Stimulated activated CD4-positive, alpha-beta T cell treated with anti-CD3 and anti-CD28 coated beads, Interleukin-4, amount 100 ng/mL, for 4 hours (primary cell): Measurements from ENCODE around the gene CDC23.
"Not testable (repeated sequence)": the region's sequence is repeated elsewhere in the genome, so short reads cannot be mapped to it uniquely, and the experiment has no call there.

Source experiments
- DNase-seq, 2 experiments: peaks; one replicate each; pipeline ENCODE4 v3.0.0-alpha.2; 2020

CDC23 gene

DNA sequence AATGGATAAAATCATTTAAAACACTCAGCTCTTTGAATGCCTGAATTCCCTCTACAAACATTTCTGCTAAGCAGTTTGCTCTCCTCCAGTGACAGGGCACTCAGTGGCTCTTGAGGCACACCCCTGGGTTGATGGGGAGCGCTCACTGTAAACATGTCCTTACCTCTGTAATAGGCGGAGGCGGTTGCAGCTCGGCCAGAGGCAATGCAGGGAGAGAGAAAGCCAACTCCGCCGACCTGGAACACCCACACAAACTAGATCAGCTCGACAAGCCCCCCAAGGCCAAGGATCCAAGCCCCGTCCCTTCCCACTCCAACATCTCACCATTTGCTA is 329 bp downstream of the CDC23 start:
- DNase-seq, result peak in 1 of 2 experiments; percentile 2

DNA sequence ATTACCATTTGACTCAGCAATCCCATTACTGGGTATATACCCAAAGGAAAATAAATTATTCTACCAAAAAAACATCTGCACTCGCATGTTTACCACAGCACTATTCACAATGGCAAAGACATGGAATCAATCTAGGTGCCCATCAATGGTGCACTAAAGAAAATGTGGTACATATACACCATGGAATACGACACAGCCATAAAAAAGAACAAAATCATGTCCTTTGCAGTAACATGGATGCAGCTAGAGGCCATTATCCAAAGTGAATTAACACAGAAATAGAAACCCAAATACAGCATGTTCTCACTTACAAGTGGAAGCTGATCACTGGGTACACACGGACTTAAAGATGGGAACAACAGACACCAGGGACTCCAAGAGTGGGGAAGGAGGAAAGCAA is 2.1 kb downstream of the CDC23 start:
- DNase-seq, result no peak

DNA sequence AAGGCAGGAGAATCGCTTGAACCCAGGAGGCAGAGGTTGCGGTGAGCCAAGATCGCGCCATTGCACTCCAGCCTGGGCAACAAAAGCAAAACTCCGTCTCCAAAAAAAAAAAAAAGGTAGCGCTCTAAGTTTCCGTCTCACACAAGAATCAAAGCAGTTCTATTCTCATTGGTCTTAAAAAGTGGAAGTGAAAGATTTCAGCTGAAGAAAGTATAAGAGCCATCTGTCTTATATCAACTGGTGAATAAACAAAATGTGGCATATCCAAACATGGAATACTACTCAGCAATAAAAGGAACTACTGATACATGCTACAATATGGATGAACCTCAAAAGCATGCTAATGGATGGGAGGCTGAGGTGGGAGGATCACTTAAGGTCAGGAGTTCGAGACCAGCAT is 19.3 kb downstream of the CDC23 start:
- DNase-seq, result not testable (repeated sequence)

DNA sequence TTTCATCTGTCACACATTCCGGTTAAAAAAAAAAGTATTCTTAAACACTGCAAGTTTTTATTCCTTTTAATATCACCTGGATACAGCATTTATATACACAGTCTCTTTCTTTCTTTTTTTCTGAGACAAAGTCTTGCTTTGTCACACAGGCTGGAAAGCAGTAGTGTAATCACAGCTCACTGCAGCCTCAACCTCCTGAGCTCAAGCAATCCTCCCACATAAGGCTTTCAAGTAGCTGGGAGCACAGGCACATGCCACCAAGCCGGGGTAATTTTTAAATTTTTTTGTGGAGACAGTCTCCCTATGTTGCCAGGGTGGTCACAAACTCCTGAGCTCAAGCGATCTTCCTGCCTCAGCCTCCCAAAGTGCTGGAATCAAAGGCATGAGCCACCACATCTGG is 20.3 kb downstream of the CDC23 start:
- no peak for DNase-seq

DNA sequence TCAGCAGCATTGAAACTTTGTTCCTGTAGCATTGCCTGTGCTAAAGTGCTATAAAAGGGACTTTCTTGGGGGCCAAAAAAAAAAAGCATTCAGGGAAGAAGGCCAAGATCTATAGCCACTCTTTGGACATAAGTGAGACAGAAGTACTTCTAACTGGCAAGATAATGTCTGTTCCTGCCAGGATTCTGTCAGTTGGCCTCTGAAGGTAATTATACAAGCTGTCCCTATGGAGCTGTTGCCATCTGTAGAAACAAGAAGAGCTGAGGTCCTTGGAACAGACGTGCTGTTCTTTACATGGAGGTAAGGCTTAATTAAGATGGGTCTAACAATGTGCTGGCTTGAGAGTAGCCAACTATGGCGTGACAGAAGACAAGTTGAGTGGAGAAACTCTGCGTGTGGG is 24.5 kb downstream of the CDC23 start:
- DNase-seq, result no peak

DNA sequence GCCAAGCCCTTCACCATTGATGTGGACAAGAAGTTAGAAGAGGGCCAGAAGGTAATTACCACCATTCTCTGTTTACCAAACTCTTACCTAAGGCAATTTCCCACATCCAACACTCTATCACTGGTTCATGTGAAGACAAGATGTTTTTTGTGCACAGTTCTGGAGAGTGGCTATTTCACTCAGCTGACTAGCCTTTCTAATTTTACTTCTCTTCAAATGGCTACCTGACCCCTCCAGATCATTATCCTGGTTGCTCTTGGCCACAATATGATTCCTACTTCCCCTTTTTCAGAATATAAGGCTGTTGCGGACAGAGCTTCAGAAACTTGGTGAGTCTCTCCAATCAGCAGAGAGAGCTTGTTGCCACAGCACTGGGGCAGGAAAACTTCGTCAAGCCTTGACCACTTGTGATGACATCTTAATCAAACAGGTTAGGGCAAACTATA is 27.1 kb downstream of the CDC23 start:
- DNase-seq, result no peak

DNA sequence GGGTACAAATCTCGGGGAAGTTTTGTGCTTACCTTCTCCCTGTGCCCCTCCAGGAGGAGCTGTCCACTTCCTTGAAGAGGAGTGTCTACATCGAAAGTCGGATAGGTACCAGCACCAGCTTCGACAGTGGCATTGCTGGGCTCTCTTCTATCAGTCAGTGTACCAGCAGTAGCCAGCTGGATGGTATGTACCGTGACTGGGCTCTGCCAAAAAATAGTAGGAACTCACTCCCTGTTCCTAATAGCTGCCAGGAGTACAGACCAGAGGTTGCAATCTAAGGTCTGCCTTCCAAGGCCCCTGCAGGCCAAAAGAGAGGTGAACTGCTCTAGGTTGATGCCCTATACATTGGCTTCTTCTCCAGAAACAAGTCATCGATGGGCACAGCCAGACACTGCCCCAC is 30.3 kb downstream of the CDC23 start:
- DNase-seq, result no peak

DNA sequence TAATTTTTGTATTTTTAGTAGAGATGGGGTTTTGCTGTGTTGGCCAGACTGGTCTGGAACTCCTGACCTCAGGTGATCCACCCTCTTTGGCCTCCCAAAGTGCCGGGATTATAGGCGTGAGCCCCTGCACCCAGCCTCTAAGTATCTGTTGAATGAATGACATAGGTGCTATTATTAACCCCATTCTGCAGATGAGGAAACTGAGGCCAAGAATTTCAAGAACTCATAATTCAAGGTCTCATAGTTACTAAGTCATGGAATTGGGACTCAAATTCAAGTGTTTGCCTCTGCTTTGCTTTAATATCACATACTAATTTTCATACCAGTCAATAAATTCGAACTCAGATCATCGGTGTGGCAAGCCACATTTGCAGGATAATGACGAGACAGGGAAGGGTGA is 32.3 kb downstream of the CDC23 start:
- DNase-seq, result no peak

DNA sequence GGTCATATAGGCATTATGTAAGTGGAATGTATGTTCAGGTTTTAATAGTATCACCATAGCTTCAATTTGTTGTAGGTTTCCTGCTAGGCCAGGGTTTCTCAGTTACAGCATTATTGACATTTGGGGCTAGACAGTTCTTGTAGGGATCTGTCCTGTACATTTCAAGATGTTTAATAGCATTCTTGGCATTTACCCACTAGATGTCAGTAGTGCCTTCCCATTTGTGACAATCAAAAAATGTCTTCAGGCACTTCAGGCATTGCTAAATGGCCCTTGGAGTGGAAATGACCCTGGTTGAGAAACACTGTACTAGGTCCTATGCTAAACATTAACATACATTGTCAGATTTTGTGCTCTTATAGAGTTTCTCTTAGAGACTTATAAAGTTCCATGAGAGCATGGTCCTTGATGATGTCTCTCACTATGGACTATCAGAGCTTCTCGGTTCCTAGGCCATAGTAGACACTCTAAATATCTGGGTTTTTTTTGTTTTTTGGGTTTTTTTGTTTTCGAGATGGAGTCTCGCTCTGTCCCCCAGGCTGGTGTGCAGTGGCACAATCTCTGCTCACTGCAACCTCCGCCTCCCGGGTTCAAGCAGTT is 32.8 kb downstream of the CDC23 start:
- no peak for DNase-seq

DNA sequence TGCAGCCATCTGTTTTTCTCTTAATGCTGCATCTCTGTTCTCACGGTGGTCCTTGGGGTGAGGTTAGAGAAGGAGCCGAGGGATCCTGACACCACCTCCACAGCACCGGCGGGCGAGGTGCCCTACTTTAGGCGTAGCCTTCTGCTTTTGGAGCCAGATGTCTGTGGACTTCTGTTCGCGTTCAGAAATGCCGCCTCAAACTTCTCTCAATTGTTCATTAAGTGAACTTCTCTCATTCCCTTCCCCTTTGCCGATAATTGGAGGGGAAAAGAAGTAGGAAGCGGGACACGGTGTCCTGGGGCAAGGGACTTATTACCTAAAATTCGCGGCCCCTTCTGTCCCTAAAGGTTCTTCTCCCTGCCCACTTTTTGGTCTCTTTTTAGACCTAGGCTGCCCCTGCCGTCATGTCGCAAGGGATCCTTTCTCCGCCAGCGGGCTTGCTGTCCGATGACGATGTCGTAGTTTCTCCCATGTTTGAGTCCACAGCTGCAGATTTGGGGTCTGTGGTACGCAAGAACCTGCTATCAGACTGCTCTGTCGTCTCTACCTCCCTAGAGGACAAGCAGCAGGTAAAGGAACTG is 33.8 kb downstream of the CDC23 start:
- no peak for DNase-seq

DNA sequence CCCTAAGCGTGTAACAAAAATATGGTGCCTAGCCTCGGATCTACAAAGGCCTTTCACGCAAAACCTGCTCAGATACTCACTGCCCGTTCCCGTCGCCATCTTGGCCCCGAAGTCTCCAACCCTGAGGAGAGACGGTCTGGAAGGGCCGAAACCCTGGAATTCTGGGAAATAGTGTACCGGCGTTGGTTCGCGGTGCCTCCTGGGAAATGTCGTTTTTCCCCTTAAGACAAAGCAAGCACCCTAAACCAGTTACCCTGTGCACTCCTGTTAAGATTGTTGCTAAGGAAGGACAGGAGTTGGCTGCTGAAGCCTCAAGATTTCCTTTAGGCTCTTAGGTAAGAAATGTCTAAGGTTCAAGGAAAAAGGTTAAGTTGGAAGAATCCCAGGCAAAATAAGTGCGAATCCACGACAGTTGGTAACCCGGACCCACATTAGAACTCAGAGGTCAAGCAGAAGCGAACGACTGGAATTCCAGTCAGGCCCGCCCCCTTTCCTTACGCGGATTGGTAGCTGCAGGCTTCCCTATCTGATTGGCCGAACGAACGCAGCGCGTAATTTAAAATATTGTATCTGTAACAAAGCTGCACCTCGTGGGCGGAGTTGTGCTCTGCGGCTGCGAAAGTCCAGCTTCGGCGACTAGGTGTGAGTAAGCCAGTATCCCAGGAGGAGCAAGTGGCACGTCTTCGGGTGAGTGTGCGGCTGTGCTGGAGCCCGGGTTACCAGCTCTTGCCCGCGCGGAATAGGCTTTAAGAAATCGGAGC is 34.4 kb downstream of the CDC23 start, which contains the start of the genes BRD8 and KIF20A:
Gene BRD8 (minus strand): TSS at position 115 of the 761 bp plus-strand sequence. CDS start 16 bp downstream, at position 99.
Gene KIF20A (plus strand): TSS at position 597 of the 761 bp plus-strand sequence. CDS start 569 bp downstream, outside the sequence.
- DNase-seq, result peak; percentile 79 to 85

DNA sequence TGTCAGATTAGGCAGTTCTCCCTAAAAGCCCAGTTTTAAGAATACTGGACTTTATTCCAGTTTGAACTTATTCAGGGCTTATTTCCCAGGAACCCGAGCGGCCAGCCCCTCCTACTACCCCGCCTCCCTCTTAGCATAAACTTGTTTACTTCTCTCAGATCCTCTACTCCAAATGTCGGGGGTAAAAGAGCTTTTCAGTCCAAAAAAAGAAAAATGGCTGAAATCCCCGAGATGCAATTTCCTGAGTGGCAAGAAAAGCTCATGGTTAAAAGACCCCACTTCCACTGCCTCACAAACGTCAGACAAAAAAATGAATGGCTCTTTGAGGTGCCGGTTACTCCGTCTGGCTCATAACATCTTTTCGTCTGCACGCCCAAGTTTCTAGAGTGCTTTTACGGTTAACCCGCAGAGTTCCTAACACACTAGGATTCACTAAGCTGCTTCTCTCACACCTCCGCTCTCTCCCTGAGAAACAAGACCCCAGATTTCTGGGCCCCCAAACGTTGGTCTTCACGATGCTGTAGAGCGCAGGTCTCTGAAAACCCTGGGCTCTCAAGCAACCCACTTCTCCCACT is 35.1 kb downstream of the CDC23 start:
- no peak for DNase-seq

DNA sequence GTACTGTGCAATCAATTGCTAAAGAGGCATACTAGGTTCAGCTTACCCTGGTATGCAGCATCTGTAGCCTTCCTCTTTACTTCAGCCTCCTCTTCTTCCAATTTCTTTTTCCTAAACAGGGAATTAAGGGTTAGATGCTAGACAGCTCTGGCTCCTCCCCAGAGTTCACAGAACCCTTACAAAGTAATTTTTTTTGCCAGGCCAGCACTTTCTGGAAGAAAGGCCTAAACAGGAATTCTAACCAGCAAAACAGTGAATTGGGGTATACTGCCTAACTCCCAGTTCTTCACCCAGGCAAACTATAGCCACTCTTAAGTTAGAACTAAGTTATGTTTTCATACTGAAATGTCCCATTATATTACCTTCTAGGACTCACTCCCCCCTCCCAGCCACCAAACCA is 42.8 kb downstream of the CDC23 start:
- no peak for DNase-seq

DNA sequence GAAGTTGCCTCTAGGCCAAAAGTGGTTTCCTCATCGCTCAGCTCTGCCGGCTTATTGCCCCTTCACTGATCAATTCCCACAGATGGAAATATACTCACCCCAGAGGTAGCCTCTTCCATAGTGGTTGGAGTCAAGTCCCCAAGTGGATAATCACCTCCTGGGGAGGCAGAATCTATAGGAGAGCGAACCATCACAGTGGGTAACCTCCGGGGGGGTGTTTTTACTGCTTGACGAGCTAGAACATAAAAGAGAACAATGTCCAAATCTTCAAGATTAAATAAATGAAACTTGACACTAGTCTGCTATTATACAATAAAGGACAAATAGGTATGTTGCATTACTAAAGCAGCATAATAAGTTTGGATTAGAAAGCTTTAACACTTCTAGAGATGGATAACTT is 44.0 kb downstream of the CDC23 start:
- DNase-seq, result no peak

DNA sequence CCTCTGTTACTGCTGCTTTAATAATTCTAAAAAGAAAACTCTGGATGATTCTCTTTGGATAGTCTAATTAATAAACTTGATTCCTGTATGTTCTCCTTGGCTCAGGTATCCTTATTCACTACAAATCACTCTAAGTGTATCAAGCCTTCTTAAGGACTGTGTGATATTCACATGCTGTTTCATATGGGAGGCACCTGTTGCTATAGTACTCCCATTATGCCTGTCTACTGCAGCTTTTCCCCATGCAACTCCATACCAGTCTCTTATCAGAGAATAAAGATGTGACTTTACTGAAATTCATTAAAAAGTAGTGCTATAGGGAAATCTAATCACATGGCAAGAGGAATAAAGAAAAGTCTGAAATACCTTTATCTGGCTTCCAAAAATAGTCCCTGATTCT is 49.4 kb downstream of the CDC23 start:
- no peak for DNase-seq

DNA sequence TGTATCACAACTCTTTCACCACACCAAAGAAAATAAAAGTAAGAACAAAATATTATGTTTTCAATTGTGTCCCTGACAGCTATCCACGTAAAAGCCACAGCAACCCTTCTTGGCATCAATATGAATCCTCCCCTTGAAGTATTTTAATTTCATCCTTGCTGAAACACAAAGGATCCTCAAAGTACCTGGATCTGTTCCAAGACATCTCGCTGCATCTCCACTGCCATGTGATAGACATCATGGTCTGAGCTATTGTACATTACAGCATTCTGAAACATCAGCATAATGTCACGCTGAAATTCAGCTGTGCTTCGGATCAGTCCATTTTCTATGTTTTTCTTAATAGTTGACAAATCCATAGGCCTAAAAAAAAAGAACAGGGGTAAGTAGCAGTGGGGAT is 52.4 kb downstream of the CDC23 start:
- no peak for DNase-seq

DNA sequence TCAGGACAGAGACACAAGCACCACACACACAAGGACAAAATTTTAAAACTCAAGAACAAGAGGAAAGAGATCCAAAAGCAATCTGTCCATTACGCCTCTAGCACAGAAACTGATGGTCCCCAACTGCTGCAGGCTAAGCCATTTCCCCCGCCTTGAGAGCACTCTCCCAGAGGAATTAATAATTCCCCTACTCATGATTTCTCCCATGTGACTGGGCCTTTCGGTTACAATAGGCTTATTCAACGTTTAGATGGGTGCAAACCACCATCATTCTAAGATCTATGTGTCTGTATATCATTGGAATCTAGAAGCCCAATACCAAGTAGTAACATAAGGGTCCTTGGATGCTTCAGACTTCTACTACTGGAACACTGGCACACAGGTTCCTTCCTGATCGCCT is 53.5 kb downstream of the CDC23 start:
- no peak for DNase-seq

DNA sequence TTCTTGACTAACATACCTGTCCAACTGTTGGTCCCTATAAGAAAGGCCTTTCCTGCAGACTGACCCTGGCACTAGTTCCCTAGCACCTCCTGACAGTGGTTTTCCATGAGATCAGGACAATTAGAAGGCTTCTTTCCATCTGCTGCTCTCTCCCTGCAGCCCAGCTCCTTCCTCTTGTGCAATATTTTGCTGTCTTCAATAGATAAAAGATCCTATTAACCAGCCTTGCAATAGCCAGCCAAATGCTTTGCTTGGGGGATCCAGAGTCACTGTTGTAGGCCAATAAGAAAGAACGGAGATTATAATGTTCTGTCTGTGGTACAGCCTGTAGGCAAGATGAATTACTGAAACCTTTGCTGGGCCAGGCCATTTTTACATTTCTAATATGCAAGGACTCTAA is 55.5 kb downstream of the CDC23 start:
- no peak for DNase-seq

DNA sequence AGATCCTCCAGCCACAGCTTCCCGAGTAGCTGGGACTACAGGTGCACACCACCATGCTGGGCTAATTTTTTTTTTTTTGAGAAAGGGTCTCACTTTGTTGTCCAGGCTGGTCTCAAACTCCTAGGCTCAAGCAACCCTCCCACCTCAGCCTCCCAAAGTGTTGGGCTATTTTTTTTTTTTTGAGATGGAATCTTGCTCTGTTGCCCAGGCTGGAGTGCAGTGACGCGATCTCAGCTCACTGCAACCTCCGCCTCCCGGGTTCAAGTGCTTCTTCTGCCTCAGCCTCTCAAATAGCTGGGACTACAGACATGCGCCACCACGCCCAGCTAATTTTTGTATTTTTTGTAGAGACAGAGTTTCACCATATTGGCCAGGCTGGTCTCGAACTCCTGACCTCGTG is 57.1 kb downstream of the CDC23 start:
- DNase-seq, result not testable (repeated sequence)

DNA sequence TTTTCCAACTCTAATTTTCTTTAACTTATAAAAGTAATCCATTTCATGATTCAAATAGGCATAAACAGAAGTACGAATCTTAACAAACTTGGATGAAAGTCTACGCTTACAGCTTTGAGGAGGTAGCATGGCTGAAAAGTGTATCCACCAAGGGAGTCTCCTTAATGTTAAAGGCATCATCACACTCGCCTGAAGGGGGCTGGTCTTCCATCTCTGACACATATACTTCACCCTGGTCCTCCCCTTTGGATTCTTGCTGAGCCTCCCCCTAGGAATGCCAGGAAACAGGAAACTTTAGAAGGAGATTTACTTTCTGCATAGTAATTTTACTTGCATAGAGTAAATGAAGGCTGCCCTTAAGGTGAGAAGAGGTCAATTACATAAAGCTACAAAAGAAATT is 63.6 kb downstream of the CDC23 start:
- no peak for DNase-seq

DNA sequence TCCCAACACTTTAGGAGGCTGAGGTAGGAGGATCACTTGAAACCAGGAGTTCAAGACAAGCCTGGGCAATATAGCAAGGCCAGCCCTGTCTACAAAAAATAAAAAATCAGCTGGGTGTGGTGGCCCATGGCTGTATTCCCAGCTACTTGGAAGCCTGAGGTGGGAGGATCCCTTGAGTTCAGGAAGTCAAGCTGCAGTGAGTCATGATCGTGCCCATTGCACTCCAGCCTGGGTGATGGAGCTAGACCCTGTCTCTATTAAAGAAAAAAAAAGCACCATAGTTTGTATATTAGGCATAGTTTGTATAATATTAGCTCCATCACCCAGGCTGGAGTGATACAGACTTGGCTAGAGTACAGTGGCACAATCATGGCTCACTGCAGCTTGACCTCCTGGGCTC is 64.3 kb downstream of the CDC23 start:
- DNase-seq, result no peak

DNA sequence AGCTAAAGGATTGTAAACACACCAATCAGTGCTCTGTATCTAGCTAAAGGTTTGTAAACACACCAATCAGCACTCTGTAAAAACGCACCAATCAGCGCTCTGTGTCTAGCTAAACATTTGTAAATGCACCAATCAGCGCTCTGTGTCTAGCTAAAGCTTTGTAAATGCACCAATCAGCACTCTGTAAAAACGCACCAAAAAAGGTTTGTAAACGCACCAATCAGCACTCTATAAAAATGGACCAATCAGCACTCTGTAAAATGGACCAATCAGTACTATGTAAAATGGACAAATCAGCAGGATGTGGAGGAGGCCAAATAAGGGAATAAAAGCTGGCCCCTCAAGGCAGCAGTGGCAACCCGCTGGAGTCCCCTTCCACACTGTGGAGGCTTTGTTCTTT is 69.5 kb downstream of the CDC23 start:
- not testable (repeated sequence) for DNase-seq

DNA sequence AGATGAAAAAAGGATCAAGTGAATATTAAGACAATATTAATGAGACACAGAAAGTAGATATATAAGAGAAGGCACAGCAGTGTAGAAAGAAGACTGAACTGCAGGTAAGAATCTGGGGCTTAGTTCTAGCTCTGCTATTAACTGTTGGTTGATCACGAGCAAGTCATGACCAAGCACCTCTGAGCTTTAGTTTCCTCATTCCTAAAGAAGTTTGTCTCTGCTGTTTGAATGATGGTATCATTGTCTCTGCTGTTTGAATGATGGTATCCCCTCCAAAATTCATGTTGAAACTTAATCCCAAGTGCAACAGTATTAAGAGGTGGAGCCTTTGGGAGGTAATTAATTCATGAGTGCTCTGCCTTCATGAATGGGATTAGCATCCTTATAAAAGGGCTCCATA is 71.4 kb downstream of the CDC23 start:
- DNase-seq, result no peak

DNA sequence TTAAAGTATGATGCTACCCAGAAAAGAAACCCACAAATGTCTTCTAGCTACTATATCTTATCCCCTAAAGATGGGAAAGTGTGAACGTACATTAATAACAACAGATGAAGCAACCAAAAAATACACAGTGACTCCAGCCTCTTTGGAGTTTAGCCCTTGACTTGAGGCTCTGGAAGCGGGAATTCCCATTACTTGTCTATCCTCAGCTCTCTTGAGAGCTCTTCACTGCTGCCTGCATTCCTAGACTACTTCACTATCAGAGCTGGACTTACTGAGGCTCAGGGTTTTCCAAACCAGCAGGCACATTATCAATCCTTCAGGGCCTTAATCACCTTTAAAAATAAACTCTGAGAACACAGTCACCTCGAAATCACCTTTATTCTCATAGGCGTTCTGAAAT is 72.9 kb downstream of the CDC23 start:
- DNase-seq, result no peak
